Fibroblast of skin of right quadriceps (primary cell): Measurements from ENCODE around the gene RPL38.
A peak's percentile ranks its signal among the peaks of the same experiment; 100 is the strongest.

ENCODE experiments used
- DNase-seq: peaks from one replicate; pipeline ENCODE4 v3.0.0-alpha.2; 2013

RPL38 gene

GRCh38 chr17:74211141-74211911 lies 7.8 kb downstream of the RPL38 start:
- peak; percentile 13 for DNase-seq

- DNase-seq, result no peak
Measured at GRCh38 chr17:74211912-74212208, 8.4 kb downstream of the RPL38 start.

- DNase-seq, result peak; percentile 8
Measured at GRCh38 chr17:74212209-74212912, 8.9 kb downstream of the RPL38 start.

DNA sequence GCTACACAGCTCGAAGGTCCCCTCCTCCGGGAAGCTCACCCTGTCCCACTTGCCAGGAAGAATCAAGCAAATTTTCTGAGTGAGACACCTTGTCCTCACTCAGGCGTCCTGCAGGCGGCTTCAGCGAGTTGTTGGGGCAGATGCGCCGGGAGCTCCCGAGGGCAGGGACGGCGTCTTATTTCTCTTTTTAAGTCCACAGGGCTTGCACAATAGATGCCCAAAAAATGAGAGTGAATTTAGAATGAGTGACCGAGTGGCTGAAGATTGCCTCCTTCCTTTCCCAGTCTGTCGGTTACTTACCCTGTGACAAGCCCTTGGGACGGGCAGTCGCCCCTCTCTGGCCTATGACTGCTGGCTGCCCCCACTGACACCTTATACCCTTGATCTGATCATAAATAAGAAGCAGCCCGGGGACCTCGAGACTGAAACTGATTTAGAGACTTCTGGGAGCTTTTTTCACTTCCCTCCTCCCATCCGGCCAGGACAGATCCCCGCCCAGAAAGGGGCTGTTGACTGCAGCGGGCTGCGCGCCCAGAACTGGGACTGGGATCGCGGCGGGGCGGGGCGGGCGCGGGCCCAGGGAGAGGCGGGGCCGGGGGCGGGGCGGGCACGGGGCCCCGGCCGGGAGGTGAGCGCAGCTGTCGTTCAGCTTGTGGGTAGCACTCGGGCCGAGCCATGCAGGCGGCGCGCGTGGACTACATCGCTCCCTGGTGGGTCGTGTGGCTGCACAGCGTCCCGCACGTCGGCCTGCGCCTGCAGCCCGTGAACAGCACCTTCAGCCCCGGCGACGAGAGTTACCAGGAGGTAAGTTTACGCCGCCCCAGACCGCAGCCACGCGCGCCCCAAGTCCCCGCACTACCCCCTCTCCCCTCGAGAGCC lies 9.7 kb downstream of the RPL38 start, which contains the start of gene TTYH2:
Gene TTYH2 (plus strand): TSS at position 659 of the 879 bp plus-strand sequence. CDS start 17 bp downstream, at position 676.
- peak; percentile 87 for DNase-seq

- DNase-seq, result no peak
Measured at GRCh38 chr17:74213861-74214391, 10.4 kb downstream of the RPL38 start.

- no peak for DNase-seq
Measured at GRCh38 chr17:74214484-74215341, 11.2 kb downstream of the RPL38 start.

GRCh38 chr17:74215342-74215727 lies 11.9 kb downstream of the RPL38 start:
- no peak for DNase-seq

GRCh38 chr17:74216505-74216904 lies 13.0 kb downstream of the RPL38 start:
- DNase-seq, result no peak

DNA sequence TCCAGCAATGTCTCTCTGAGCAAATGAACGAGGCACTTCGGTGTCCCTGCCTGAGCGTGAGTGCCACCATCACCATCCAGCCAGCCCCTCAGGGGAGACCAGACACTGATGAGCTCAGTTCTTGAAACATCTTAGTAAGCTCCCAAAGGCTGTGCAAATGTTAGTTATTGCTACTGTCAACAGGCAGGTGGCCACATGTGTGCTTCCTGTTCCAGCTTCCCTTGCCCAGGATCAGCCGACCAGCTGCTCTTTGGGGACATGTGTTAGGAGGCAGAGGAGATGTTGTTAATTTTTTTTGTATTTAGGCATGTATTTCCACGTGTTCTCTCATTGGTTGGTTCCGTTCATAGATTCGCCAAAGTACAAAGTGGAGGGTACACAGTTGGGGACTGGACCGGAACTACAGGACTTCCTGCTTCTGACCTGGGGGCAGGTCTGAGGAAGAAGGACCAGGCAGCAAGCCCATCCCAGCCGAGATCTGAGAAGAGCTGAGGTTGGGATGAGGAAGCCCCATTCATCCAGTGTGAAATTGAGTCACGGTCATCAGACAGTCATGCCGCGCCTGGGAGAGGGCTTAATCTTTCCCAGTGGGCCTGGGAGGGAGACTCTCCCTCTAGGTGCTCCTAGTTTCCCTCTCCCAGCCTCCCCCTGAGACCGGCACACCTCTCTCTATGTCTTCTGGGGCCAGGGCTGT lies 13.7 kb downstream of the RPL38 start:
- no peak for DNase-seq

DNA sequence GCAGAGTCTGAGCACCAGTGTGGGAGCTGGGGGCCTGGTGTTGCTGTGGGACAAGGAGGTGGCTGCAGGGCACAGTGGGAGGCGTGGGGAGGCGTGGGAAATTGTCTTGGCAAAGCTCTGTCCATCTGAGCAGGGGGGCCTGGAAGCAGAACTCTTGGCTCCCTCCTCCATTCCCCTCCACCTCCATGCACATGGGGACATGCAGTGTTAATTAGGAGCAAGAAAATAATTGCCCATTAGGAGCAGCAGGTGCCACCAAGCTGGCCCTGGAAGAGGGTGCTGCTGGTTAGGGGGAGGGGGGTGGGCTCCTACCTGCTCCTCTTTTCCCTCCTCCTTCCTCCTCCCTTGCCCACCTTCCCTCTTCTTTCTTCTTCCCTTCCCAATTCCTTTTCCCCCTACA lies 14.4 kb downstream of the RPL38 start:
- DNase-seq, result no peak

- no peak for DNase-seq
Measured at GRCh38 chr17:74218436-74218835, 15.0 kb downstream of the RPL38 start.

- DNase-seq, result no peak
Measured at GRCh38 chr17:74219576-74220133, 16.2 kb downstream of the RPL38 start.

- no peak for DNase-seq
Measured at GRCh38 chr17:74220219-74220618, 16.7 kb downstream of the RPL38 start.

GRCh38 chr17:74220946-74221818 lies 17.7 kb downstream of the RPL38 start:
- no peak for DNase-seq

- no peak for DNase-seq
Measured at GRCh38 chr17:74222399-74222798, 18.9 kb downstream of the RPL38 start.

GRCh38 chr17:74223901-74224300 lies 20.4 kb downstream of the RPL38 start:
- DNase-seq, result no peak

- DNase-seq, result no peak
Measured at GRCh38 chr17:74224959-74225725, 21.7 kb downstream of the RPL38 start.

DNA sequence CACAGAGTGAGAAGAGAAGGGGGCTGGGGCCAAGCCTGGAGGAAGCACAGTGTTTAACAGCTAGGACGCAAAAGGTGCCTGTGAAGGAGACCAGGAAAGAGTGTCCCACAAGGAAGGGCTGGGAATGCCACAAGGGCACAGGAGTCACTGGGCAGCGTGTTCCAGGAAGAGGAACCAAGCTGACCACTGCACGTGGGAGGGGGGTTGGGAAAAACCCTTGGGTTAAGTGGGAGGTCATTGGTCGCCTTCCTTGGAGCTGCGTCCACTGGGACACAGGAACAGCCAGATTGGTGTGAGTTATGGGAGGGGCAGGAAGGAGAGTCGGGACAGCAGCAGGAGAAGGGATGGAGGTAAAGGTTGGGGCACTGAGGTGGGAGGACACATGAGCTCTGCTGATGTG lies 22.8 kb downstream of the RPL38 start:
- no peak for DNase-seq
